ENCODE data around the gene PHTF1.
A peak's percentile ranks its signal among the peaks of the same experiment; 100 is the strongest.
"Not testable (repeated sequence)": the region's sequence is repeated elsewhere in the genome, so short reads cannot be mapped to it uniquely, and the experiment has no call there.

PHTF1 gene

DNA sequence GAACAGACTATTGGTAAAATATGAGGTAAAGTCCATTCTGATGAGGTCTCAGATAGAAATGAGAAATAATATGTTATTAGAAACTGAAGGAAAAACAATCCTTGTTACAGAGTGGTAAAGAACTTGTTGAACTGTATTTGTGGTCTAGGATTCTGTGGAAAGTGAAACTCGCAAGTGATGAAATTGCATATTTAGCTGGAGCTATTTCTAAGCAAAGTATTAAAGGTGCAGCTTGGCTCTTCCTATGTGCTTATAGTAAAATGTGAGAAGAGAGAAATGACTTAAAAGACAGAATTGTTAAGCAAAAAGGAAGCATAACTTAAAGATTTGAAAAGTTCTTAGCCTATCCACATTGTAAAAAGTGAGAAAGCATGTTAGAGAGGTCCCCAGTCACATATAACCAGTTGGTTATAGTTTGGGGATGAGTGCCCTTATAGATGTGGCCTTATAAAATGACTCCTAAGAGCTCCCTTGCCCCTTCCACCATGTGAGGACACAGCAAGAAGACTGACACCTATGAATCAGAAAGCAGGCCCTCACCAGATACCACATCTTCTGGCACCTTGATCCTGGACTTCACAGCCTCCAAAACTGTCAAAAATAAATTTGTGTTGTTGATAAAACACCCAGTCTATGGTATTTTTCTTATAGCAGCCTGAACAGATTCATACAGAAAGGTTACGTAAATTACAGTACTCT, 24.8 kb downstream of the PHTF1 start:
- ChIA-PET CTCF (interaction anchor here (0.7 kb wide), 1 partner anchor 19 kb away, joined by 3 read pairs; no protein-coding TSS in a partner anchor), POLR2A (no interaction called here)
- H3K4me1 ChIP-seq (ENCODE audit: control extremely low read depth in 1 of 4, control insufficient read depth in 4 of 4, insufficient read depth in 4 of 4, low read length in 3 of 4) = no peaks in the 10 kb centered on the region
- H3K27ac ChIP-seq (ENCODE audit: insufficient read depth in 1 of 2, low read depth in 1 of 2, low read length in 2 of 2, poor library complexity in 1 of 2, severe bottlenecking in 2 of 2) = no peak overlapping the region
- 75% methylated on average over 1 of the region's 2 CpGs for WGBS (ENCODE audit: insufficient coverage)
- H3K9me3 ChIP-seq (ENCODE audit: control extremely low read depth in 1 of 5, control insufficient read depth in 4 of 5, insufficient read depth in 2 of 5, low read depth in 1 of 5, low read length in 4 of 5) = no peaks in the 10 kb centered on the region
- no peak for DNase-seq
- peaks cover 16 to 52% (median 31%) of the 10 kb centered on the region in 4 experiments for H3K36me3 ChIP-seq (ENCODE audit: control insufficient read depth in 4 of 4, insufficient read depth in 4 of 4, low read length in 3 of 4)
- H3K27me3 ChIP-seq (replicated peaks in 2 of 5; ENCODE audit: control insufficient read depth in 4 of 5, insufficient read depth in 5 of 5, low read length in 4 of 5) = no peaks in the 10 kb centered on the region
- no peak overlapping the region for H3K4me3 ChIP-seq (ENCODE audit: control insufficient read depth in 1 of 7, extremely low read depth in 1 of 7, insufficient read depth in 4 of 7, low read depth in 2 of 7, low read length in 6 of 7)

DNA sequence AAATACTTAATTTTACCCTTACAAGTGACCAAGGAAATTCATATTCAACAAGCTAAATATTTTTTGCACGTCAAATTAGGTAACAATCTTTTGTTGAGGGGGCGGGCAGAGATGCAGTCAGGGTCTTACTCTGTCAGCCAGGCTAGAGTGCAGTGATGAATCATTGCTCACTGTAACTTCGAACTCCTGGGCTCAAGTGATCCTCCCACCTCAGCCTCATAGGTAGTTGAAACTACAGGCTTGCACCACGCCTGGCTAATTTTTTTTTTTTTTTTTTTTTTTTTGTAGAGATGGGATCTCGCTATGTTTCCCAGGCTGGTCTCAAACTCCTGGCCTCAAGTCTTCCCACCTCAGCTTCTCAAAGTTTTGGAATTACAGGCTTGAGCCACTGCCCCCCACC, 26.5 kb downstream of the PHTF1 start:
- POLR2A ChIA-PET = no interaction called here
- no peak for DNase-seq
- 100% methylated on average over 2 of the region's 5 CpGs for WGBS (ENCODE audit: insufficient coverage)
- H3K27me3 ChIP-seq (replicated peaks in 2 of 5; ENCODE audit: control insufficient read depth in 4 of 5, insufficient read depth in 5 of 5, low read length in 4 of 5) = no peaks in the 10 kb centered on the region
- no peak overlapping the region for H3K4me3 ChIP-seq (ENCODE audit: control insufficient read depth in 1 of 7, extremely low read depth in 1 of 7, insufficient read depth in 4 of 7, low read depth in 2 of 7, low read length in 6 of 7)
- no peak overlapping the region for H3K27ac ChIP-seq (ENCODE audit: insufficient read depth in 1 of 2, low read depth in 1 of 2, low read length in 2 of 2, poor library complexity in 1 of 2, severe bottlenecking in 2 of 2)
- peaks cover 15 to 56% (median 29%) of the 10 kb centered on the region in 4 experiments for H3K36me3 ChIP-seq (ENCODE audit: control insufficient read depth in 4 of 4, insufficient read depth in 4 of 4, low read length in 3 of 4)
- CTCF ChIA-PET = no interaction called here
- H3K9me3 ChIP-seq (ENCODE audit: control extremely low read depth in 1 of 5, control insufficient read depth in 4 of 5, insufficient read depth in 2 of 5, low read depth in 1 of 5, low read length in 4 of 5) = no peaks in the 10 kb centered on the region
- H3K4me1 ChIP-seq (ENCODE audit: control extremely low read depth in 1 of 4, control insufficient read depth in 4 of 4, insufficient read depth in 4 of 4, low read length in 3 of 4) = no peaks in the 10 kb centered on the region

DNA sequence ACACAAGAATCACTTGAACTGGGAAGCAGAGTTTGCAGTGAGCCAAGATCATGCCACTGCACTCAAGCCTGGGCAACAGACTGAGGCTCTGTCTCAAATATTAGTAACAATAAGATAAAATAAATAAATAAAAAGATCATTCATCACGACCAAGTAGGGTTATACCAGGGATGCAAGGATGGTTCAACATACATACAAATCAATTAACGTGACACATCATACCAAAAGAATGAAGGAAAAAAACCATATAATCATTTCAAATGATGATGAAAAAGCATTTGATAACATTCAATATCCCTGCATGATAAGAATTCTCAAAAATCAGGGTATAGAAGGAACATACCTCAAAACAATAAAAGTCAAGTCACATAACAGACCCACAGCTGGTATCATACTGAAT, 38.3 kb downstream of the PHTF1 start:
- ChIA-PET POLR2A (no interaction called here), CTCF (no interaction called here)
- peak in 2 of 3 donors; percentile 20 to 45 for DNase-seq
- Histone ChIP-seq H3K36me3 (ENCODE audit: control insufficient read depth in 4 of 4, insufficient read depth in 4 of 4, low read length in 3 of 4) (peaks cover 33 to 77% (median 44%) of the 10 kb centered on the region in 4 experiments), H3K27ac (ENCODE audit: insufficient read depth in 1 of 2, low read depth in 1 of 2, low read length in 2 of 2, poor library complexity in 1 of 2, severe bottlenecking in 2 of 2) (no peak overlapping the region), H3K27me3 (replicated peaks in 2 of 5; ENCODE audit: control insufficient read depth in 4 of 5, insufficient read depth in 5 of 5, low read length in 4 of 5) (no peaks in the 10 kb centered on the region), H3K9me3 (ENCODE audit: control extremely low read depth in 1 of 5, control insufficient read depth in 4 of 5, insufficient read depth in 2 of 5, low read depth in 1 of 5, low read length in 4 of 5) (peaks cover 1 to 41% (median 16%) of the 10 kb centered on the region in 5 experiments), H3K4me3 (ENCODE audit: control insufficient read depth in 1 of 7, extremely low read depth in 1 of 7, insufficient read depth in 4 of 7, low read depth in 2 of 7, low read length in 6 of 7) (no peak overlapping the region), H3K4me1 (ENCODE audit: control extremely low read depth in 1 of 4, control insufficient read depth in 4 of 4, insufficient read depth in 4 of 4, low read length in 3 of 4) (no peaks in the 10 kb centered on the region)
- no CpG with 5 or more reads among the region's 2 CpGs for WGBS (ENCODE audit: insufficient coverage)

DNA sequence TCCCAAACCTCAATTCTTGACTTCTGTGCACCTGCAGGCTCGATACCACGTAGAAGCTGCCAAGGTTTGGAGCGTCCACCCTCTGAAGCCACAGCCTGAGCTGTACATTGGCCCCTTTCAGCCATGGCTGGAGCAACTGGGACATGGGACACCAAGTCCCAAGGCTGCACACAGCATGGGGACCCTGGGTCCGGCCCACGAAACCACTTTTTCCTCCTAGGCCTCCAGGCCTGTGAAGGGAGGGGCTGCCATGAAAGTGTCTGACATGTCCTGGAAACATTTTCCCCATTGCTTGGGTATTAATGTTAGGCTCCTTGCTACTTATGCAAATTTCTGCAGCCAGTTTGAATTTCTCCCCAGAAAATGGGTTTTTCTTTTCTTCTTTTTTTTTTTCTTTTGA, 40.7 kb downstream of the PHTF1 start:
- POLR2A ChIA-PET; DNase-seq; CTCF ChIA-PET; H3K27me3 ChIP-seq (replicated peaks in 2 of 5; ENCODE audit: control insufficient read depth in 4 of 5, insufficient read depth in 5 of 5, low read length in 4 of 5); H3K4me1 ChIP-seq (ENCODE audit: control extremely low read depth in 1 of 4, control insufficient read depth in 4 of 4, insufficient read depth in 4 of 4, low read length in 3 of 4); H3K27ac ChIP-seq (ENCODE audit: insufficient read depth in 1 of 2, low read depth in 1 of 2, low read length in 2 of 2, poor library complexity in 1 of 2, severe bottlenecking in 2 of 2); H3K4me3 ChIP-seq (ENCODE audit: control insufficient read depth in 1 of 7, extremely low read depth in 1 of 7, insufficient read depth in 4 of 7, low read depth in 2 of 7, low read length in 6 of 7): not testable (repeated sequence)
- 100% methylated on average over 5 of the region's 5 CpGs for WGBS (ENCODE audit: insufficient coverage)
- Histone ChIP-seq H3K36me3 (ENCODE audit: control insufficient read depth in 4 of 4, insufficient read depth in 4 of 4, low read length in 3 of 4) (peaks cover 34 to 74% (median 38%) of the 10 kb centered on the region in 4 experiments), H3K9me3 (ENCODE audit: control extremely low read depth in 1 of 5, control insufficient read depth in 4 of 5, insufficient read depth in 2 of 5, low read depth in 1 of 5, low read length in 4 of 5) (peaks cover 1 to 41% (median 16%) of the 10 kb centered on the region in 5 experiments)

DNA sequence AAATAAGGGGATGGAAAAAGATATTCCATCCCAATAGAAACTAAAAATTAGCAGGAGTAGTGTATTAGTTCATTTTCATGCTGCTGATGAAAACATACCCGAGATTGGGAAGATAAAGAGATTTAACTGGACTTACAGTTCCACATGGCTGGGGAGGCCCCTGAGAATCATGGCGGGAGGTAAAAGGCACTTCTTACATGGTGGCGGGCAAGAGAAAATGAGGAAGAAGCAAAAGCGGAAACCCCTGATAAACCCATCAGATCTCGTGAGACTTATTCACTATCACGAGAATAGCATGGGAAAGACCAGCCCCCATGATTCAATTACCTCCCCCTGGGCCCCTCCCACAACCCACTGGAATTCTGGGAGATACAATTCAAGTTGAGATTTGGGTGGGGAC, 41.8 kb downstream of the PHTF1 start:
- H3K27me3 ChIP-seq (replicated peaks in 2 of 5; ENCODE audit: control insufficient read depth in 4 of 5, insufficient read depth in 5 of 5, low read length in 4 of 5); H3K4me1 ChIP-seq (ENCODE audit: control extremely low read depth in 1 of 4, control insufficient read depth in 4 of 4, insufficient read depth in 4 of 4, low read length in 3 of 4); POLR2A ChIA-PET; H3K27ac ChIP-seq (ENCODE audit: insufficient read depth in 1 of 2, low read depth in 1 of 2, low read length in 2 of 2, poor library complexity in 1 of 2, severe bottlenecking in 2 of 2); H3K4me3 ChIP-seq (ENCODE audit: control insufficient read depth in 1 of 7, extremely low read depth in 1 of 7, insufficient read depth in 4 of 7, low read depth in 2 of 7, low read length in 6 of 7); CTCF ChIA-PET: not testable (repeated sequence)
- whole genome bisulfite sequencing (ENCODE audit: insufficient coverage) = 100% methylated on average over 1 of the region's 6 CpGs
- DNase-seq = peak in 2 of 3 donors; percentile 12
- Histone ChIP-seq H3K36me3 (ENCODE audit: control insufficient read depth in 4 of 4, insufficient read depth in 4 of 4, low read length in 3 of 4) (peaks cover 34 to 74% (median 39%) of the 10 kb centered on the region in 4 experiments), H3K9me3 (ENCODE audit: control extremely low read depth in 1 of 5, control insufficient read depth in 4 of 5, insufficient read depth in 2 of 5, low read depth in 1 of 5, low read length in 4 of 5) (peaks cover 1 to 41% (median 16%) of the 10 kb centered on the region in 5 experiments)

DNA sequence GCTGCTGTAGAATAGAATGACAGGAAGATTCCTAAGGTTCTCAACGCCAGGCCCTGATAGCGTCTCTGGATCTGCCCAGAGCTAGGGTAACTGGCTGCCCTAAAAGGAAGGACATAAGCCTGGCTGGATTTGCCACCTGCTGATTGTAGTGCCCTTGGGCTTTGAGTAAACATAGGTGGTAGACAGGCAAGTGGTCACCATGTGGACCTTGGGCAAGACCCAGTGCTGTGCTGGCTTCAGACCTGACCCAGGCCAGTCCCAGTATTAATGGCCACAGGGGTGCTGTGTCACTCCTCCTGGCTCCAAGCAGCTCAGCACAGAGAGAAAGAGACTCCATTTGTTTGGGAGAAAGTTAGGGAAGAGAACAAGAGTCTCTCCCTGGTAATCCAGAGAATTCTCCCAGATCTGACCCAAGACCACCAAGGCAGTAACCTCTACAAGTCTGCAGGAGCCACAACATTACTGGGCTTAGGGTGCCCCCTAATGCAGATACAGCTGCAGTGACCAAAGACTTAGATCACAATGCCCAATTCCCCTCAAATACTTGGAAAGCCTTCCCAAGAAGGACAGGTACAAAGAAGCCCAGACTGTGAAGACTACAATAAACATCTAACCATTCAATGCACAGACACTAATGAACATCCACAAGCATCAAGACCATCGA, 44.5 kb downstream of the PHTF1 start:
- ChIA-PET POLR2A (no interaction called here), CTCF (no interaction called here)
- DNase-seq = no peak
- peaks cover 28 to 66% (median 42%) of the 10 kb centered on the region in 4 experiments for H3K36me3 ChIP-seq (ENCODE audit: control insufficient read depth in 4 of 4, insufficient read depth in 4 of 4, low read length in 3 of 4)
- 93% methylated on average over 3 of the region's 3 CpGs for WGBS (ENCODE audit: insufficient coverage)
- no peak overlapping the region for H3K27ac ChIP-seq (ENCODE audit: insufficient read depth in 1 of 2, low read depth in 1 of 2, low read length in 2 of 2, poor library complexity in 1 of 2, severe bottlenecking in 2 of 2)
- H3K9me3 ChIP-seq (ENCODE audit: control extremely low read depth in 1 of 5, control insufficient read depth in 4 of 5, insufficient read depth in 2 of 5, low read depth in 1 of 5, low read length in 4 of 5) = peaks cover 1 to 22% (median 11%) of the 10 kb centered on the region in 5 experiments
- H3K4me1 ChIP-seq (ENCODE audit: control extremely low read depth in 1 of 4, control insufficient read depth in 4 of 4, insufficient read depth in 4 of 4, low read length in 3 of 4) = no peaks in the 10 kb centered on the region
- no peaks in the 10 kb centered on the region for H3K27me3 ChIP-seq (replicated peaks in 2 of 5; ENCODE audit: control insufficient read depth in 4 of 5, insufficient read depth in 5 of 5, low read length in 4 of 5)
- H3K4me3 ChIP-seq (ENCODE audit: control insufficient read depth in 1 of 7, extremely low read depth in 1 of 7, insufficient read depth in 4 of 7, low read depth in 2 of 7, low read length in 6 of 7) = no peak overlapping the region

DNA sequence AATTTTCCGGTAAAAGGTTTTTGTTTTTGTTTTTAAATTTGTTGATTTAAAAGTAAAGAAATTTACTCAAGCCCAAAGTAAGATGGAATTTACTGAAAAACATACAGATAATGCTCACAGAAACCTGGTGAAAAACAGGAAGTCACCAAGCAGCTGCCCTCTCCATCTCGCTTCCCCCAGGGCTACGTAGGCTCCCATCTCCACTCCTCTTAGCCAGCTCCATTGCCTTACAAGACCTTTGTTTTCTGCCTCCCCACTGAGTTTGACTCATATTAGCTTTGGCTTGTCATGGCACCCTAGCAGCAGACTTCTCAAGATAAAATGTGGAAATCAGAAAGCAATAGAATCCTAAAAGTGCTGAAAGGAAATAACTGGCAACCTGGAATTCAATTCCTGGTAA, 57.9 kb downstream of the PHTF1 start:
- Histone ChIP-seq H3K4me1 (ENCODE audit: control extremely low read depth in 1 of 4, control insufficient read depth in 4 of 4, insufficient read depth in 4 of 4, low read length in 3 of 4) (peaks cover 0 to 8% (median 2%) of the 10 kb centered on the region in 4 experiments), H3K4me3 (ENCODE audit: control insufficient read depth in 1 of 7, extremely low read depth in 1 of 7, insufficient read depth in 4 of 7, low read depth in 2 of 7, low read length in 6 of 7) (no peak overlapping the region), H3K27me3 (replicated peaks in 2 of 5; ENCODE audit: control insufficient read depth in 4 of 5, insufficient read depth in 5 of 5, low read length in 4 of 5) (no peaks in the 10 kb centered on the region), H3K36me3 (ENCODE audit: control insufficient read depth in 4 of 4, insufficient read depth in 4 of 4, low read length in 3 of 4) (peaks cover 11 to 51% (median 30%) of the 10 kb centered on the region in 4 experiments), H3K9me3 (ENCODE audit: control extremely low read depth in 1 of 5, control insufficient read depth in 4 of 5, insufficient read depth in 2 of 5, low read depth in 1 of 5, low read length in 4 of 5) (no peaks in the 10 kb centered on the region), H3K27ac (ENCODE audit: insufficient read depth in 1 of 2, low read depth in 1 of 2, low read length in 2 of 2, poor library complexity in 1 of 2, severe bottlenecking in 2 of 2) (no peak overlapping the region)
- ChIA-PET CTCF (interaction anchor here (1.0 kb wide), 1 partner anchor 10 kb away, joined by 3 read pairs; no protein-coding TSS in a partner anchor), POLR2A (no interaction called here)
- WGBS (ENCODE audit: insufficient coverage) = 46% methylated on average over 2 of the region's 3 CpGs
- DNase-seq = peak; percentile 29 to 78 (median 74)
